Nucleus accumbens (tissue), 56 donors: ENCODE results near the gene TEDDM1.
"Not testable (repeated sequence)": the region's sequence is repeated elsewhere in the genome, so short reads cannot be mapped to it uniquely, and the experiment has no call there.

ENCODE experiments used
- DNase-seq, 56 donors: peaks; one replicate each; lab custom pipeline; 2025; lab: John Stamatoyannopoulos, UW

TEDDM1 gene

GRCh38 chr1:182383934-182384333 lies 16.5 kb downstream of the TEDDM1 start:
- no peak for DNase-seq

GRCh38 chr1:182383037-182383661 lies 17.3 kb downstream of the TEDDM1 start:
- DNase-seq, result peak in 1 of 56 donors; percentile 11

- peak in 1 of 56 donors; percentile 20 for DNase-seq
Measured at GRCh38 chr1:182381962-182382819, 18.3 kb downstream of the TEDDM1 start.

- DNase-seq, result no peak
Measured at GRCh38 chr1:182380199-182380598, 20.3 kb downstream of the TEDDM1 start.

GRCh38 chr1:182379781-182380180 lies 20.7 kb downstream of the TEDDM1 start:
- DNase-seq, result not testable (repeated sequence)

- no peak for DNase-seq
Measured at GRCh38 chr1:182376936-182377574, 23.4 kb downstream of the TEDDM1 start.

- peak in 2 of 56 donors; percentile 11 to 20 for DNase-seq
Measured at GRCh38 chr1:182374101-182374834, 26.2 kb downstream of the TEDDM1 start.

- DNase-seq, result no peak
Measured at GRCh38 chr1:182370532-182370931, 29.9 kb downstream of the TEDDM1 start.

- no peak for DNase-seq
Measured at GRCh38 chr1:182368903-182369302, 31.6 kb downstream of the TEDDM1 start.

GRCh38 chr1:182368358-182368757 lies 32.1 kb downstream of the TEDDM1 start:
- no peak for DNase-seq

- DNase-seq, result no peak
Measured at GRCh38 chr1:182367926-182368325, 32.5 kb downstream of the TEDDM1 start.

- DNase-seq, result no peak
Measured at GRCh38 chr1:182366596-182366995, 33.9 kb downstream of the TEDDM1 start.

GRCh38 chr1:182359645-182360044 lies 40.8 kb downstream of the TEDDM1 start:
- DNase-seq, result no peak

GRCh38 chr1:182357913-182358312 lies 42.6 kb downstream of the TEDDM1 start:
- no peak for DNase-seq

- DNase-seq, result no peak
Measured at GRCh38 chr1:182357171-182357570, 43.3 kb downstream of the TEDDM1 start.

GRCh38 chr1:182355723-182356098 lies 44.8 kb downstream of the TEDDM1 start:
- no peak for DNase-seq

- DNase-seq, result no peak
Measured at GRCh38 chr1:182351790-182352364, 48.6 kb downstream of the TEDDM1 start.

- DNase-seq, result no peak
Measured at GRCh38 chr1:182350839-182351238, 49.6 kb downstream of the TEDDM1 start.

GRCh38 chr1:182348961-182349747 lies 51.3 kb downstream of the TEDDM1 start:
- DNase-seq, result peak in 2 of 56 donors; percentile 1 to 19
